RCC 7860 (cell line): ENCODE results near the gene ZFAND3.
A peak's percentile ranks its signal among the peaks of the same experiment; 100 is the strongest.

ENCODE experiments used
- DNase-seq: peaks from one replicate; pipeline ENCODE4 v3.0.0-alpha.2; 2015; ENCODE audit warnings: low spot score
- FAIRE-seq: peaks from 2 replicates; lab custom pipeline; 2012; peaks lifted over from hg19 to GRCh38; lab: Jason Lieb, UNC

Gene ZFAND3

GRCh38 chr6:38143191-38144150 lies 323.9 kb downstream of the ZFAND3 start:
- DNase-seq = peak; percentile 24
- FAIRE-seq = no peak

DNA sequence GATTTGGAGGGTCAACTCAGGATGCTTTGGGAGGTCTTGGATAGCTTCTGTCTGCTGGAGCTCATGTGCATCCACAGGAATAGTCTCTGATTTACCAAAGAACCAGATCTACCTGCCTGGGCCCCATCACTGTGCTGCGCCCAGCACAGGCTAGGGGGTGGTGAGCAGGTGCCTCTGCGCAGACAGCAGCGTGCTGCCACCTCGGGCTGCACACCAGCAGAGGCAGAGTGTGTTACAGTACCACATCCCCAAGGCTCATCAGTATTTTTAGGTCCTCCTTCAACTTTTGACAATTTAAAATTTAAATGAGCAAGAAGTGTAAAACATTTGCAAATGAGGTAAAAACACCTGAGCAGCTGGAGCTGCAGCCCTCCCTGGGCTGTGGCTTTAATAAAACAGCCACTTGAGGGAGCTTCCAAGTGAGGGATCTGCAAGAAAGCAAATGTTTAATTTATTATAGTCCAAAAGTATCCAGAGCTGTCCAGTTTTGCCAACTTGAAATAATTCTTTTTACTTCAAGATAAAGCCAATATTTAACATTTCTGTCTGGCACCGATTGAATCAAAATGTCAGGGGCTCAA lies 324.9 kb downstream of the ZFAND3 start:
- FAIRE-seq (no peak), DNase-seq (no peak)

DNA sequence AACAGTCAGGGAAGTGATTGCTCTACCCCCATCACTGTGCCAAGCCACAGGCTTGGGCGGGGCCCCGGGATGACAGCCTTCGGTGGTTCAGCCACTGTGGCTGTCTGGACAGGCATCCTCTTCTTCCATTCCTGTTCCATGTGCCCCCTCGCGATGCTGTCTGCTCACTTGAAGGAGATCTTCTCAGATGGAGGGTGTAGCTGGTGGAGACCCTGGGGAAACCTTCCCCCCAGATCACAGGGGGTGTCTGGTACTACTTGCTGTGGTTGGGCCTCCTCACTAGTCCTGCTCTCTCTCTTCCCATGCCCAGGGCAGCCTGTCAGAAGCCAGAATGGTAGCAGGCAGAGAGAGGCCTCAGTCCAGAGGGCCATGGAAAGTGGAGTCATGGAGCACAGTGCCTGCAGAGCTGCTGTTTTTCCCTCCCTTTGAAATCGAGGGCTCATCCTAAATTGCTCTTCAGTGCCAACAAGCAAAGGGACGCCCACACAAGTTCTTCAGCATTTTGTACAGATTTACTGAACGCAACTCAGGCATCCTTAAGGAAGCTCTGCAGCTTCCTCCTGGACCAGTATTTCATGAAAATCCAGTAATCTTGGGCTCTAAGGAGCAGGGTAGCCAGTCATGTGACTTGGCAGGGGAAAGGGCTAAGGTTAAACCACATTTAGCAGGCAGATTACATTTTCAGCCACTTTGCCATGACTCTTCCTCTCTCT lies 326.6 kb downstream of the ZFAND3 start:
- no peak for FAIRE-seq

GRCh38 chr6:38146734-38147027 lies 327.2 kb downstream of the ZFAND3 start:
- FAIRE-seq (no peak), DNase-seq (no peak)

More for the DNA sequence above, 326.6 kb downstream of the ZFAND3 start:
- DNase-seq = no peak

DNA sequence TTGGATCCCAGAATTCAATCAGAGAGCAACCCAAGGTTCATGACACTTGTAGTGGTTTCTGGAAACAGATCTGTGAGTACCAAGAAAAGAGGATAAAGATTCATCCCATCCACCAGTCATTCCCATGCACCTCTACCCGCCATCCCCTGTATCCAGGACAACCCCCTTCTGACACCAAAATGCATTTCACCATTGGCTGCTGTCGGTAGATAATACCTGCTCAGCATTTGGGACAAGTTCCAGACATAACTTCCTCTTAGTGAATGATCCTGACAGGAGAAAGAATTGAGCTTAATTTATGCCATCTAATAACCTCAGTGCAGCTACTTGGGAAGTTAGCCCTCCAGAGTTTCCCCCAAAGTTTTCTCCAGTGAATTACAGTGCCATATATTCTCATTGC lies 329.1 kb downstream of the ZFAND3 start:
- FAIRE-seq (no peak), DNase-seq (no peak)

DNA sequence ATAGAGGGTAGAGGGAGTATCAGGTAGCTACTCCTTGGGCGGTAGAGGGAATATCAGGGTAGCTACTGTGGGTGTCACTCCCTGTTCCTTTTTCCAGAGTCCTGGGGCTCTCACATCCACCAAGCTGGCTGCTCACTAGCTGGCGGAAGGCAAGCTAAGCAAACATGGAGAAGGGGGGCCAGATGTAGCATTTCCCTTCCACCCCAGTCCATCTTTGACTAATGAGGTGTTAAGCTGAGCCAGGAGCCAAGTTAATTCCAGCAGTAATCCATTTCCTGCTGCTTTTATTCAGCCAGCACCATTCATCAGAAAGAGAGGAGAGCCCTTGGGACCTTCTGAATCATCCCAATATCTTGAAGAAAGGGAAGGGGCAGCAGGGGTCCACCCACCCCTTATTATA lies 330.0 kb downstream of the ZFAND3 start:
- DNase-seq (no peak), FAIRE-seq (no peak)

DNA sequence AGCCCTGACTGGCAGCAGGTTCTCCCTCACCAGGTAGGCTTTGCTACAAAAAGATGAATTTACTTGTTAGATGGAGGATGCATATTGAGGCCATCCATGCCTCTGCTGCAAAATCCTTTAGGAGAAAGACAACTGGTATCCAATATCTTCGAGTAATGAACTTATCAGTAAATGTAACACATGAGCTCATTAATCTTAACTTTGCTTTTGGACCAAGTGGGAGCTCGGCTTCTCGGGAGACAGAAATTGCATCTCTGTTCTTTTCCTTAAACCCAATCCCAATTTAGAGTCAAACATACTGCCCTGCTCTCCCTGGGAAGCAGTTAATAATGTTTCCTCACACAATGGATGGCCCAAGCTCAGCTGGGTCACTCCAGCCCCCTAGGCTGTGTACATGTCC lies 330.5 kb downstream of the ZFAND3 start:
- no peak for DNase-seq
- FAIRE-seq = no peak

- FAIRE-seq = no peak
- no peak for DNase-seq
Measured at GRCh38 chr6:38150681-38151296, 331.3 kb downstream of the ZFAND3 start.

- no peak for DNase-seq
- FAIRE-seq = no peak
Measured at GRCh38 chr6:38151580-38152500, 332.3 kb downstream of the ZFAND3 start.

- DNase-seq (no peak), FAIRE-seq (no peak)
Measured at GRCh38 chr6:38152620-38153019, 333.1 kb downstream of the ZFAND3 start.

- DNase-seq (no peak), FAIRE-seq (no peak)
Measured at GRCh38 chr6:38153076-38153797, 333.7 kb downstream of the ZFAND3 start.

DNA sequence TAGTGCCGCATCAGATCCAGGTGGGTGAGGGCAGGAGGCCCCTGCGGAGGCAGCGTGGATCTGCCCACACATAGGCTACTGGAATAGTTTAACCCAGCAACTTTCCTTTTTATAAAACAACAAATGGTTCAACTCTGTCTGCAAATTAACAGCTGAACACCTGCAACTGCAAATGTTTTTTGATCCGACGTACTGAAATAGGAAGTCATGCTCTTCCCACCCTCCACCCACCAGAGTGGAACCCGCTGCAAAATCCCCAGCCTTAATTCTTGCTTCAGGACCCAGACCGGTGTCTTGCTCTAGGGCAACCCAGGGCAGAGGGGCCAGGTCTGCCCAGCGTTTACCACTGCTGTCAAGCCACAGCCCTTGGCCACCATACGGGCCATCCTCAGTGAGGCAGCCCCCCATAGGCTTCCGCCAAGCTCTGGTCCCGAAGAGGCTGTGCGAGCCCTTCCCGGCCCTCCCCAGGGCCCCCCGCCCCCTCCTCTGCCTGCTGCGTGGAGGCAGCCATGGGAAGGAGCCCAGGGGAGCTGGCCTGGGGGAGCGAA lies 334.3 kb downstream of the ZFAND3 start:
- no peak for FAIRE-seq
- DNase-seq = no peak

- FAIRE-seq = no peak
Measured at GRCh38 chr6:38154731-38155130, 335.2 kb downstream of the ZFAND3 start.

DNA sequence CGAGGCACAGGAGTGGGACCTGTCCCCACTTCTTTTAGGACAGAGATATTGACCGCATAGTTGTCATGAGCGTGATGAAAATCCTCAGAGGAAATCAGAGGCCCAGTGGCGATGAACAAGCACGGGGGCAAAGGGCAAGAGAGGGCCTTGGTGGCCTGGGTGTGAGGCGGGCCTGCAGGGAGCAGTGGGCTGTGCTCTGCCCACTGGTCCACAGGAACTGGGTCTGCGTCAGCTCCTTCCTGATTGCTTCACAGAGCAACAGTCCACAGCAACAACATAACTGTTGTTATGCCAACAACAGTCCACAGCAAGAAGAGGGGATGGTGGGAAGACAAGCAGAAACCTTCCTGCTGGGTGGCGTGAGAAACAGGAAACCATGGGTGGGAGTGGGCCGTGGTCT lies 335.6 kb downstream of the ZFAND3 start:
- DNase-seq (no peak), FAIRE-seq (no peak)

More at GRCh38 chr6:38154731-38155130, 335.2 kb downstream of the ZFAND3 start:
- DNase-seq = no peak

DNA sequence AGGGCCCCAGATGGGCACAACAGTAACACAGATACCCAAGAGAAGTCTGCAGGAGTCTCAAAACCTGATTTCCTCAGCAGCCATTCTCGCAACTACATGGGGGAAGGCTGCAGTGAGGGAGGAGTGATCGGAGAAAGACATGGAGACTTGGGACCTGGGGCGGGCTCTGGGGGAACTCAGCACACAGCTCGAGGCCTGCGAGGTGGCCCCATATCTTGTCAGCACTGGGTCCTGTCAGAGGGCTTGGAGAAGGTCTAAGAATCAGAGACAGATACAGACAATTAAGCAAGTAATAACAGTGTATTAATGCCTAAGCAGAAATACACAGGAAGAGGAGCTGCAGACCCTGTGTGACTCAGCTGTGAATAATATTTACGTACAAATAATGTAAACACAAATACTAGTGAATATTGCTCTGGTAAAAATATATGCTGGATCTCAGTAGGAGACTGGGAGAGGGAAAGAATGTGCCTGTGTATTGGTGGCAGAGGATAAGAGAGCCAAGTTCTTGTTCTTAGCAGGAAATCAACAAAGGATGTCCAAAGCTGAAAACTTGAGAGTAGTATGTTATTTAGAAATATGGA lies 336.2 kb downstream of the ZFAND3 start:
- FAIRE-seq (no peak), DNase-seq (no peak)

GRCh38 chr6:38156818-38157565 lies 337.5 kb downstream of the ZFAND3 start:
- FAIRE-seq (no peak), DNase-seq (no peak)

DNA sequence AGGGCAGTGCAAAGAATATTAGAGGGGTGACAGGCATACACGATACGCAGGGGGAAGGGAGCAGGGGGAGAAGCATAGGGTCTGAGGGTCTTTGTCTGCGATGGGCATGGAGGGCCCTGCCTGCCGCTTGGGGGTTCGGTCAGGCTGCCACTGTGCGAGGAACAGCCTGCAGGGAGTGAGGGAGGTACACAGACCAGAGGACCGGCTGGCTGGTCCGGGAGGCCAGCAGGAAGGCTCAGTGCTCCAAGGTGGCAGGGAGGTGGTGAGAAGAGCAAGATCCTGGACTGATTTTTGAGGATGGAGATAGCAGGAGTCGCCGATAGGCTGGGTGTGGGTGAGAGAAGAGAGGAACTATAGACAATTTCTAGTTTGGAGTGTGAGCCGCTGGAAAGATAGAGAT lies 338.4 kb downstream of the ZFAND3 start:
- no peak for FAIRE-seq
- no peak for DNase-seq

DNA sequence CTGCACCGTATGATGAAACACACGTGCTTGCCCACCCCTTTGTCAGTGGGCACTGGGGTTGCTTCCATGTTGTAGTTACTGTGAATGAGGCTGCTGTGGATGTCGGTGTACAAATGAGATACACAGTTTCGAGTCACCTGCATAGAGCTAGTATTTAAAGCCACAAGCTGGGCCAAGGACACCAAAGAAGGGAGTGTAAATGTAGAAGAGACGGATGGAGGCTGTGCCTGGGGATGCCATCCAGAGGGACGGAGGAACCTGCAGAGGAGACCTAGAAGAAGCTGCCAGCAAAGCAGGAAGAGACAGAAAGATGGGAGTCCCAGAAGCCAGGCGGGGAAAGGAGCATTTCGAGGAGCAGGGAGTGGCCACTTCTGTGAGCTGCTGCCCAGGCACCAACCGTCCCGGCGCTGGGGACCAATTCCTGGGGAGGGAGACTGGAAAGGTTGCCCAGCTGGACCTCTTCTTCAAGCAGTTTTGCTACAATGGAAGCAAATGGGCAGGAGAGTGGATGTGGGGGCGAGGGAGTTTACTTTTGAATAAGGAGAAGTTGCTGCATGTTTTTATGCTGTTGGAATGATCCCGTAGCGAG lies 339.3 kb downstream of the ZFAND3 start:
- no peak for FAIRE-seq
- no peak for DNase-seq
